ENCODE measurements around the gene SHOC1.

- TF ChIP-seq CTCF (IDR thresholded peaks at IDR 0.05) (no peak), POLR2A (IDR thresholded peaks at IDR 0.05) (no peak)
Observed at GRCh38 chr9:111838439-111838838, 43.7 kb upstream of the SHOC1 start.

Measured in ovary (tissue), 3 donors.